HG03039 (cell line): Measurements from ENCODE around the gene NDUFS4.
"Not testable (repeated sequence)": the region's sequence is repeated elsewhere in the genome, so short reads cannot be mapped to it uniquely, and the experiment has no call there.

Experiments used
- ATAC-seq: cut with Tn5 transposase; IDR thresholded peaks from one replicate; pipeline ENCODE4 v1.9.1; 2021; ENCODE audit warnings: mild to moderate bottlenecking, moderate library complexity; ENCODE audit not compliant: unreplicated experiment

NDUFS4 gene

DNA sequence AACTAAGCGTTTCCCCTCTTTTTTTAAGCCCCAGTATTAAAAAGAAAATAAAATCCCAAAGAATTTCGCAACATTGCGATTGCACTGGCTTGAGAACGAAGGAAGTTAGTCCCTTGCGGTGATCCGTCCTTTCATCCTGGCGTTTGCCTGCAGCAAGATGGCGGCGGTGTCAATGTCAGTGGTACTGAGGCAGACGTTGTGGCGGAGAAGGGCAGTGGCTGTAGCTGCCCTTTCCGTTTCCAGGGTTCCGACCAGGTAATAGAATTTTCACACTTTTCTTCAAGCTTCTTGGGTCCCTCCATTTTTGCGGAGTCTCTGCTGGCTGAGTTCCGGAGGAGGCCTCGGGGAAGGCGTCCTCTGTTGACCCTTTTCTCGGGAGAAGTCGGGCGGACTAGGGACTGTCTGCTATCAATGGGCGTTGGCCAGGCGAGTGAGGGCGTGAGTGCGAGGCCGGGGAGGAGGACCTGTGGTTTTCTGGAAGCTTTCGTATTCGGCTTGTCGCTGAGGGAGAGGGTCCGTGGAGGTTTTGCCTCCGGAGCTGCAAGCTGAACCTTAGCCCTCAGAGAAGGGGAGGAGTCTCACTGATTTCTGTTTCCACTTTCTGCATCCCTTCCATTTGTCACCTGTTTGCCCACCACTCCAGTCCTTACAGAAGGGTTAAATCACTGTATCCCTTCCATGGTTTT, at the start of gene NDUFS4:
Gene NDUFS4, plus strand, starts transcription at position 134 of the 686 bp plus-strand sequence. Its CDS starts 24 bp downstream, at position 158.
- ATAC-seq, result peak; percentile 90

DNA sequence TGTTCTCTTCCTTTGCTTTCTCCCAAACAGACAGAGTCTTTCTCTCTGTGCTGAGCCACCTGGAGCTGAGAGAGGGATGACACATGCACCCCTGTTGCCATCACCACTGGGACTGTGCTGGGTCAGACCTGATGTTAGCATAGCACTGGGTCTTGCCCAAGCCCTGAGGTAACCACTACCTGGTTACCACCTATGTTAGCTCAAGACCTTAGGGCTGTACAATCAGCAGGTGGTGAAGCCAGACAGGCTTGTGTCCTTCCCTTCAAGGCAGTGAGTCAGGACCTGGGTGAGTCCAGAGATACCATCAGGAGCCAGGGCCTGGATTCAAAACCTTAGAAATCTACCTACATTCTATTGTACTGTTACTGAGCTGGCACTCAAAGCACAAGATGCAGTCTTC, 47.9 kb upstream of the NDUFS4 start:
- ATAC-seq, result no peak

GRCh38 chr5:53515988-53516387, 44.5 kb upstream of the NDUFS4 start:
- no peak for ATAC-seq

GRCh38 chr5:53520813-53521212, 39.6 kb upstream of the NDUFS4 start:
- ATAC-seq, result no peak

- no peak for ATAC-seq
Measured at GRCh38 chr5:53537711-53538110, 22.7 kb upstream of the NDUFS4 start.

- not testable (repeated sequence) for ATAC-seq
Measured at GRCh38 chr5:53540739-53541138, 19.7 kb upstream of the NDUFS4 start.

DNA sequence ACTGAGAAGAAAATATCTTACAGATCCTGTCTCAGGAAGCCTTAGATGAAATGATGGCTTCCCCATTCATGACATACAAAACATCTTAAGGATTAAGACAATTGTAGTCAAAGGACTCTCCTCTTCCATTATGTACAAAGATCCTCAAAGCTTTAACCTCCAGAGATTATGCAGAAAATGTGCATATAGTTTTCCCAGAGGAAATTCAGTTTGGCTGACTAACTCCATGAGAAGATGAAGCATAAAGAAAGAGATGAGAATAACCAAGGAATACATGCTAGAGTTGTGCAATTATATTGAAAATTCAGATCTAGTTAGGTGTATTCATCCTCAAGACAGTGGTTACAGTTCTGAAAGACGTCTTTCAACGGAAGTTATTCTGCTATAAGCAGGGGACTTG, 18.6 kb upstream of the NDUFS4 start:
- no peak for ATAC-seq

- ATAC-seq, result no peak
Measured at GRCh38 chr5:53542926-53543325, 17.5 kb upstream of the NDUFS4 start.

- no peak for ATAC-seq
Measured at GRCh38 chr5:53543401-53543800, 17.0 kb upstream of the NDUFS4 start.

GRCh38 chr5:53545744-53546143, 14.7 kb upstream of the NDUFS4 start:
- no peak for ATAC-seq

- no peak for ATAC-seq
Measured at GRCh38 chr5:53547226-53547625, 13.2 kb upstream of the NDUFS4 start.

DNA sequence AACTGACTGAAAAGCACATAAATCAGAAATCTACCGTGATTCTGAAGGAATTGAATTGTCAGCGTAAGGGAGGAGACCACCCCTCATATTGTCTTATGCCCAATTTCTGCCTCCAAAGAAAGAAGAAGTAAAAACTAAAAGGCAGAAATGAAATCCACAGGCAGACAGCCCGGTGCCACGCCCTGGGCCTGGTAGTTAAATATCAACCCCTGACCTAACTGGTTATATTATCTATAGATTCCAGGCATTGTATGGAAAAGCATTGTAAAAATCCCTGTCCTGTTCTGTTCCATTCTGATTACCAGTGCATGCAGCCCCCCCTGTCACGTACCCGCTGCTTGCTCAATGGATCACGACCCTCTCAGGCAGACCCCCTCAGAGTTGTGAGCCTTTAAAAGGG, 11.9 kb upstream of the NDUFS4 start:
- not testable (repeated sequence) for ATAC-seq

GRCh38 chr5:53549792-53550191, 10.6 kb upstream of the NDUFS4 start:
- ATAC-seq, result no peak

DNA sequence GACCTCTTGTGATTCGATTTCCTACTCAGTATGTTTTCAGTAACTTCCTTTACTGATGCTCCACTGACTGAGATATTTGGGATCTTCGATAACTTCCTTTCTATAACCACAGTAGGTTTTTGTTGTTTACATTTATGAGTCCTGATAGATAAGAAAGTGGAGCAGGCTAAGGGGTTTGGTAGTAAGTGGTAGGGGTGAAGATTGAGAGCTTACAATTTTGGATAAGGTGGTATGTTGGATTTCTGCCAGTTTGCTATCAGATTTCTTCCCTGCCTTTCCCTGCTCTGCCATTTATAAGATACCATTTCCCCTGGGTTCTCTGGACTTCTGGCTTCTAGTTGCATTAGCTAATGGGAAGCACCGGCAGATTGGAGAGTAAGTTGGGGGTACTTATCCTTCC, 7.9 kb upstream of the NDUFS4 start:
- no peak for ATAC-seq

DNA sequence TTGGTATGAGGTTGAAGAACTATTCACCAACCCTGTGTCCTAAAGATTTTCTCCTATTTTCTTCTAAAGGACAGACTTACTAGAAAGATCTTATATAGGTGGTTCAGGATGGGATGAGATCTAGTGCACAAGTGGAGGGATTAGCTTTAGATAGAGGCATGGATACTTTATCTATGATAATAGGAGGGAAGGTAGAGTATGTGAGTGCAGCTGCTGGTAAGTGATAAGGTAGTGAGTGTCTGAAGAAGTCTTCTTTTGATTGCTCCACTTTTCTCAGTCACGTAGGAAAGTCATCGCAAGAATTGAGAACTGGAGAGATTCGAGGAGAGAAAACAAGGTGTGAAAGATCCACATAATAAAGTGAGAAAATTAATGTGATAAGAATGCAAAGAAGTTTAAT, 6.0 kb upstream of the NDUFS4 start:
- ATAC-seq, result no peak

DNA sequence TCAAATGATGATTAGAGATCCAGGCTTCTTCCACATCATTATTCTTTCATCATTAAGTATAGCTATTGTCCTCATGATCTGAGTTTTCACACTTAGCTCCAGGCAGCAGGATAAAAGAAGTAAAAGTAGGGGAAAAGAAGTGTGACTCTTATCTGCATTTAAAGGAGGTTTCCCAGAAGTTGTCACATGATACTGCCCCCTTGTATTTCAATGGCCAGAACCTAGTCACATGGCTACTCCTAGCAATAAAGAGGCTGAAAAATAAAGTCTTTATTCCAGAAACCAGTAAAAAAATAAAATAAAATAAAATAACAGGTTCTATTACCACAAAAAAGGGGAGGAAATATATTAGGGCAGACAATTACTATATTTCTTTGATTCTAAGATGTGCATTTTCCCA, 5.3 kb upstream of the NDUFS4 start:
- no peak for ATAC-seq

DNA sequence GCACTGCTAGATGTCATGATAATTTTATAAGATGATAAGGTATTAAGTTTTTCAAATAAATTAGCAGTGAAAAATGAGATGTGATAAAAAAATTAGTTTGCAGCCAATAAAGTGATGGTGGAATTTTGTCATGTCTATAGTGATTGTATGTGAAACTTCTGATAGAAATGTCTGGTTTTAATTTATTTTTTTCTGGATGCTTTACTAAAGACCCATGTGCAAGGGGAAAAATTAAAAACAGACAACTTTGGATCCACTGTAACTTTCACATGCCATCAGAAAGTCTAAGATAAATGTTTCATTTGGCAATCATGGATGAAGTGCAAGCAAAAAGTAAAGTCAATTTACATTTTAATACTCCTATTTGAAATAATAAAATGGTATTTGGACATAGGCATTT, 4.4 kb upstream of the NDUFS4 start:
- ATAC-seq, result no peak

- no peak for ATAC-seq
Measured at GRCh38 chr5:53557386-53557785, 3.1 kb upstream of the NDUFS4 start.

- ATAC-seq, result no peak
Measured at GRCh38 chr5:53558966-53559365, 1.5 kb upstream of the NDUFS4 start.

DNA sequence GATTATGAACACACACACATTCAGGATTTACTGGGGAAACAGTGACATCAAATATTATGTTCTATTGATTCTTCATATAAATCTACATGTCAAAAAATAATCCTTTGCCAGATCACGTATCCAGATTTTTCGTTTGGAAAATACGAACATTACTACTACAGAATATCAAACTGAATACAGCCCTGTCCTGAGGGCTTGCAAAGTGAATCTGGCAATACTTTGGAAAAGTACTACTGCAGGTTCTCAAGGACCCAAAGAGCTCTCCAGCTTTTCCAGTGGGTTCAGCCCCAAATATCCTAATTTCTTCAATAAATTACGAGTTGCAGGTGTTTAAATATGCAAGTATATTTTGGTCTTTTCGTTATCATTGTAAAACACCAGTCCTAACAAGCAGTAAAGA, 411 bp upstream of the NDUFS4 start:
- ATAC-seq, result peak; percentile 8

DNA sequence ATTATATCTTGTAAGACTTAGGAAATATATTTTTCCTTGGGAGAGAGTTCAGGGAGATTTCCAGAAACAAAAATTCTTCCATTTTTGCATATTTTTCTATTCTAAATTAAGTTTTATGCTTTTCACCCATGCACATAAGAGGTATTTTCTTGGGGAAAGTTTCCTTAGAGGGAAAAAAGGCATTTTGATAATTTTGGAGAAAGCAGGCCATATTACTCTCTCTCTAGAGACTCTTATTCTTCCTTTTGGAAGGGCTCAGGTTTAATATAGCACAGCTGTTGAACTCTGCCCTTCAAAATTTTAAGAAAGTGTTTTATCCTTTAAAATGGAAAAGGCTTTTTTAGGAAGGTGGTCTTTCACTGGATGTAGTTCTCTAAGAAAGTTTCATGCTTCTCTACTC, 8.0 kb downstream of the NDUFS4 start:
- no peak for ATAC-seq

- ATAC-seq, result no peak
Measured at GRCh38 chr5:53568871-53569270, 8.4 kb downstream of the NDUFS4 start.

GRCh38 chr5:53569453-53569852, 9.0 kb downstream of the NDUFS4 start:
- ATAC-seq, result no peak
